Upper lobe of left lung (tissue), 6 donors: ENCODE results near the gene ACOX2. TPM values are rescaled to one million over a fixed set of nuclear protein-coding genes. Genes with fewer than 3 reads are reported as not detected.

Experiments
- ATAC-seq, 2 donors: fragments of 200-7000 bp; cut with Tn5 transposase; one replicate each; pipeline ENCODE4 v1.9.1; 2022; ENCODE audit warnings: mild to moderate bottlenecking in 2 of 2, moderate library complexity in 2 of 2; ENCODE audit not compliant: low FRiP score in 2 of 2
- DNase-seq, 2 donors: peaks; one replicate each; pipeline ENCODE4 v3.0.0-alpha.2; 2019 to 2020
- H3K27ac ChIP-seq, 4 donors: fragments of 200-600 bp; sonication (generic); one replicate each; pipeline ENCODE4 v1.5.1; 2016 to 2019
- H3K27me3 ChIP-seq, 4 donors: fragments of 200-600 bp; sonication (generic); one replicate each; pipeline ENCODE4 v1.5.1; 2017 to 2019
- H3K36me3 ChIP-seq, 4 donors: fragments of 200-600 bp; sonication (generic); one replicate each; pipeline ENCODE4 v1.5.1; 2016 to 2019
- H3K4me1 ChIP-seq, 4 donors: fragments of 200-600 bp; sonication (generic); one replicate each; pipeline ENCODE4 v1.5.1; 2018 to 2019
- H3K4me3 ChIP-seq, 4 donors: fragments of 200-600 bp; sonication (generic); one replicate each; pipeline ENCODE4 v1.5.1; 2017 to 2019; ENCODE audit warnings: mild to moderate bottlenecking in 2 of 4, moderate library complexity in 1 of 4
- H3K9me3 ChIP-seq, 4 donors: fragments of 200-600 bp; sonication (generic); one replicate each; pipeline ENCODE4 v1.5.1; 2018 to 2019
- CTCF ChIP-seq, 6 experiments: fragments of 450-650 bp in 4 of 6; fragments of 200-600 bp in 2 of 6; sonication (generic) in 2 of 6; IDR thresholded peaks; one replicate each; pipeline ENCODE4 v1.5.1; 2016 to 2019; ENCODE audit warnings: antibody characterized with exemption in 6 of 6
- EP300 ChIP-seq, 4 donors: sonication (generic); formaldehyde crosslinking; IDR thresholded peaks; one replicate each; pipeline ENCODE4 v1.5.1; 2017; ENCODE audit warnings: antibody characterized with exemption in 4 of 4, control low read depth in 2 of 4
- POLR2A ChIP-seq, 4 donors: fragments of 450-650 bp; IDR thresholded peaks; one replicate each; pipeline ENCODE4 v1.5.1; 2016 to 2017; ENCODE audit warnings: antibody characterized with exemption in 4 of 4, mild to moderate bottlenecking in 2 of 4
- POLR2AphosphoS5 ChIP-seq, 2 donors: sonication (generic); formaldehyde crosslinking; IDR thresholded peaks; one replicate each; pipeline ENCODE4 v1.5.1; 2017; ENCODE audit warnings: antibody characterized with exemption in 2 of 2
- WGBS, 2 donors: methylation state at CpG; one replicate each; pipeline ENCODE4 v1.1.5; 2017 to 2018; 5-methylcytosine and 5-hydroxymethylcytosine counted together
- total RNA-seq, 6 donors: library from RNA; depleted of rRNA in 4 of 6; stranded (reverse); fragments of >200 nt in 4 of 6; gene quantifications; one replicate each; pipeline versions ENCODE4 v1.1.0 to v1.2.1, GENCODE V29; 2016 to 2021
- donor health status: DM: no; HTN: no; CAD: no; lungs with moderate emphysema.
- donor health status: DM: no; HTN: yes; CAD: no; lungs with severe emphysema.

The ACOX2 gene
- total RNA-seq, 6 donors from 2014 or later: 5.2 to 32.5 (median 15.8) TPM

GRCh38 chr3:58576716-58577115 is 39.7 kb upstream of the ACOX2 start:
- Histone ChIP-seq H3K4me1 (peaks cover 5 to 11% (median 7%) of the 10 kb centered on the region in 4 donors), H3K4me3 (peak overlapping the region; percentile 33 to 51 (median 44)), H3K36me3 (peaks cover 0 to 12% (median 0%) of the 10 kb centered on the region in 4 donors), H3K9me3 (no peaks in the 10 kb centered on the region), H3K27me3 (no peaks in the 10 kb centered on the region), H3K27ac (peak overlapping the region; percentile 73 to 96 (median 89))
- TF ChIP-seq POLR2AphosphoS5 (IDR thresholded peaks at IDR 0.05): no peak
- TF ChIP-seq EP300 (IDR thresholded peaks at IDR 0.05): no peak
- no peak for TF ChIP-seq CTCF (IDR thresholded peaks at IDR 0.05)
- TF ChIP-seq POLR2A (IDR thresholded peaks at IDR 0.05): no peak
- no peak for ATAC-seq
- no peak for DNase-seq
- WGBS, 2 donors: 54 to 61% methylated on average over 6 of the region's 6 CpGs

DNA sequence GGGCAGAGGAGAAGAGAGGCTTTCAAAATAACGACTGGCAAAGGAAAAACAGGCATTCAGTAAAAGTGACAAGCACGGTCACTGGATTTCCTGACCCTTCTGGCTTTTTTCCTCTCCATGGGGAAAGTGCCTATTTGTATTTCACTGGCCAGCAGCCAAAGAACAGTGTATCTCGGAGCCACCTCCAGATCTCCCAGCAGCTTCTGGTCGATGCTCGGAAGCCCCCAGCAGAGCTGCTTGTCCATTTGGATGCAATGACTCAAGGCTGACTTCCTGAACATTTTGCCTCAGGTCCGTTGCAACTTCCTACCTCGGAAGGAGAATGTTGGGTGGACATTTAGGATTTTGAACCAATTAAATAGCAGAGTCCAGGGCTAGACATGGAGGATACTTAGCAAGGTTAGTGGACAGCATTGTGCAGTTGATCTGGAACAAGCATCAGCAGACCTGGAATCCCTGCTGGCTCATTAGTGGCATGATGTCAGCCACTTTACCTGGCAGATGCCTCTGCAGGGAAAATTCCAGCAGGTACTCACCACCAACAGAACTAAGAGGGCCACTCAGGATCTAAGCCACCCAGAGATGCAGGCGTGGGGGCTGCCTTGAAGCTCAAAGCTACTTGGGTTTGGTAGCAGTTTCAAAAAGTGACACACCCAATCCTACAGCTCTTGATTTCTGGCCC is 39.1 kb upstream of the ACOX2 start:
- peaks cover 0 to 12% (median 0%) of the 10 kb centered on the region in 4 donors for H3K36me3 ChIP-seq
- no peaks in the 10 kb centered on the region for H3K27me3 ChIP-seq
- DNase-seq: no peak
- TF ChIP-seq CTCF (IDR thresholded peaks at IDR 0.05) (no peak), POLR2A (IDR thresholded peaks at IDR 0.05) (peak in 1 of 4 donors; percentile 10), POLR2AphosphoS5 (IDR thresholded peaks at IDR 0.05) (peak; percentile 7 to 79), EP300 (IDR thresholded peaks at IDR 0.05) (peak in 2 of 4 donors; percentile 61 to 85)
- WGBS, 2 donors: 36 to 42% methylated on average over 7 to 8 of the region's 8 CpGs
- no peaks in the 10 kb centered on the region for H3K9me3 ChIP-seq
- H3K27ac ChIP-seq: peak overlapping the region; percentile 73 to 96 (median 89)
- peaks cover 5 to 11% (median 7%) of the 10 kb centered on the region in 4 donors for H3K4me1 ChIP-seq
- ATAC-seq: no peak
- H3K4me3 ChIP-seq: peak overlapping the region; percentile 20 to 51 (median 44)

DNA sequence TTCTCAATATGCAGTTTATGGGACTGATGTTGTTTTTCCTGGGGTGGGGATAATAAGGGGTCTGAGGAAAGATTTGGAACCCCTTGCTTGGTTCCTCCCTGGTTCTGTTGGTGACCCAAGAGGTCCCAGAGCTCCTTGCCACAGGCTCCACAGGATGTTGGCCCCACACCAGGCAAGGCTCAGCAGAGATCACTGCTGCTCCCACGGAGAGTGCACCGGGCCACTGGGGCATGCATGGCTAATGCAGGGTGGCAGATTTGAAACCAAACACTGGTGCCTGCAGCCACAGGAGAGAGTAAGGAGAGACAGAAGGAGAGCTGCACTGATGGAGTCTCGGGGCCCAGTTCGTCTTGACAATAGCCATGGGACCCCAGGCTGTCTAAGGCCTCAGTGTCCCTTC is 37.7 kb upstream of the ACOX2 start:
- Histone ChIP-seq H3K27ac (peak overlapping the region in 3 of 4 donors; percentile 87 to 96 (median 91)), H3K9me3 (no peaks in the 10 kb centered on the region), H3K27me3 (no peaks in the 10 kb centered on the region), H3K36me3 (peaks cover 0 to 12% (median 0%) of the 10 kb centered on the region in 4 donors), H3K4me1 (peaks cover 5 to 11% (median 7%) of the 10 kb centered on the region in 4 donors), H3K4me3 (peak overlapping the region in 3 of 4 donors; percentile 43 to 51 (median 45))
- no peak for TF ChIP-seq POLR2AphosphoS5 (IDR thresholded peaks at IDR 0.05)
- no peak for TF ChIP-seq EP300 (IDR thresholded peaks at IDR 0.05)
- no peak for TF ChIP-seq CTCF (IDR thresholded peaks at IDR 0.05)
- no peak for TF ChIP-seq POLR2A (IDR thresholded peaks at IDR 0.05)
- ATAC-seq: no peak
- 76 to 88% methylated on average over 4 of the region's 4 CpGs for WGBS, 2 donors
- no peak for DNase-seq

DNA sequence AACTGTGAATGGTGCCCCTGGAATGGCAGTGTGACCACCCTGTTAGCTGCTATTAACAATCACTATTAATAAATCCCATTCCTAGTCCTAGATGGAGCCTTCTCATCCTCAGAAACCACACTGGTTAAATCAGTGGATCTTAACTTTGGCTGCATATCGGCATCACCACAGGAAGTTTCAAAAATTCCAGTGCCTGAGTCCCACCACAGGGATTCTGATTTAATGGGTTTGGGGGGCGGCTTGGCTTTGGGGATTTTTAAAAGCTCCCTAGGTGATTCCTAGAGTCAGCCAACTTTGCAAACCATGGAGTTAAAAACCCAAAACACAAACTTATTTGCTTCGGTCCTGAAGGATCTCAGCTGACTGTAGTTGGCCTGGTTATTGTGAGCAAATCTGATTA is 37.1 kb upstream of the ACOX2 start:
- Histone ChIP-seq H3K4me3 (peak overlapping the region in 3 of 4 donors; percentile 43 to 51 (median 45)), H3K36me3 (peaks cover 0 to 17% (median 0%) of the 10 kb centered on the region in 4 donors), H3K27ac (peak overlapping the region in 3 of 4 donors; percentile 87 to 96 (median 91)), H3K4me1 (peaks cover 5 to 11% (median 9%) of the 10 kb centered on the region in 4 donors), H3K9me3 (no peaks in the 10 kb centered on the region), H3K27me3 (no peaks in the 10 kb centered on the region)
- DNase-seq (no peak), ATAC-seq (no peak)
- WGBS, 2 donors: 81 to 82% methylated on average over 3 of the region's 3 CpGs
- TF ChIP-seq EP300 (IDR thresholded peaks at IDR 0.05) (no peak), POLR2A (IDR thresholded peaks at IDR 0.05) (no peak), CTCF (IDR thresholded peaks at IDR 0.05) (no peak), POLR2AphosphoS5 (IDR thresholded peaks at IDR 0.05) (no peak)
